ENCODE data around the gene CSE1L.
"Not testable (repeated sequence)": the region's sequence is repeated elsewhere in the genome, so short reads cannot be mapped to it uniquely, and the experiment has no call there.

CSE1L gene

DNA sequence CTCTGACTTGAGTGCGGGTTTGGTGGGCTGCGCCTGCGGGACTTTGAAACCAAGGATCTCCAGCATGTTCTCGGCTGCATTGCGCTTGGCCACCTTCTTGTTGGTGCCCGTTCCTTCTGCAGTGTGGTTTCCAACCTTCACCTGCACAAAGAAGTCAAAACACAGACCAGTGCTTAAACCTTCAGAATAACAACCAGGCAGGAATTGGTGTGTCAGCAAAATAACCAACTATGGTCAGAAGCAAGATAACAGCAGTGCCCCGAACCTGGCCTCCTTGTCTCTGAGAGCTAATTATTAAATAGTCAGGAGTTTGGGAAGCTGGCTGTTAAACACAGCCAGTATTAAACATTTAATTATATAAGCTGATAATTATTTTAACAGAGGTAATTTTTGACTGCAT lies 73.9 kb downstream of the CSE1L start:
- no peak for FAIRE-seq
- DNase-seq (ENCODE audit: extremely low spot score, insufficient read length, low read depth): no peak

GRCh38 chr20:49122920-49123319 lies 76.8 kb downstream of the CSE1L start:
- no peak for FAIRE-seq
- DNase-seq (ENCODE audit: extremely low spot score, insufficient read length, low read depth): no peak

DNA sequence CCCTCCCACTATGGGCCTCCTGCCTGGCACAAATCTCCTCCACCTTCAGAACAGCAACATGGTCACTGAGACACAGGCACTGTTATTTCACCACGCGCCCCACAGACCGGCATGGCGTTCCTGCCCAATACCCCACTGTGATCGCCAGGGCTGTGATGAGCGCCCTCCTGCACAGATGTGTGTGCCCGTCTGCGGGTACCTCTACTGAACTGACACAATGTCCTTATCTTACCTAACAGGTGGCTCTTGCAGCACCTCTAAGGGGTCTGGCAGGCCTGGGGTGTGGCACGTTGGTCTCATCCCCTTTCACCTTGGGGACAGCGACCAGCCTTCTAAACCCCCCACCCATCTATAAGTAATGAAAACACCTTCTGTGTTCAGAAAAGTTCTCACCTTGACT lies 77.9 kb downstream of the CSE1L start:
- FAIRE-seq: no peak
- no peak for DNase-seq (ENCODE audit: extremely low spot score, insufficient read length, low read depth)

DNA sequence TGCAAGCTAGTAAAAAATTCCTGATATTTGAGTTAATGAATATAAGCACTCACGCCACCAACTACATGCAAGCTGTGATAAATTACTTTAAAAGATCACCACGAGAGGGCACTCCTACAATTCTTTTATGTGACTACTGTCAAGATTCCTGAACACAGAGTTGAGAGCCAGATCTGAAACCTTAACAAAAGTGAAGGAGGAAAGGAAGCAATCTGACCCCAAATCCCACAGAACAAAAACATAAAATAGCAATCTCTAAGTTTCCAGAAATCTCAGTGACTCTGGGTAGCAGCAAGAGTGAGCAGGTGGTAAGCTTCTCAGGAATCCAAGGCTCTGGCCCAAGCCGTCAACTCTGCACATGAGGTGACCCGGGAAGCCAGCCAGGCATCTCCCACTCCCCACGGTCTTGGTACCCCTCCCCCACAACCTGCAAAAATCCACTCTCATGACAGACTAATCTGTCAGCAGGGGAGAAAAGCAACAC lies 86.9 kb downstream of the CSE1L start:
- DNase-seq (ENCODE audit: extremely low spot score, insufficient read length, low read depth): peak; percentile 35
- peak; percentile 73 for FAIRE-seq

- DNase-seq (ENCODE audit: extremely low spot score, insufficient read length, low read depth) (no peak), FAIRE-seq (no peak)
Observed at GRCh38 chr20:49133571-49133970, 87.5 kb downstream of the CSE1L start.

DNA sequence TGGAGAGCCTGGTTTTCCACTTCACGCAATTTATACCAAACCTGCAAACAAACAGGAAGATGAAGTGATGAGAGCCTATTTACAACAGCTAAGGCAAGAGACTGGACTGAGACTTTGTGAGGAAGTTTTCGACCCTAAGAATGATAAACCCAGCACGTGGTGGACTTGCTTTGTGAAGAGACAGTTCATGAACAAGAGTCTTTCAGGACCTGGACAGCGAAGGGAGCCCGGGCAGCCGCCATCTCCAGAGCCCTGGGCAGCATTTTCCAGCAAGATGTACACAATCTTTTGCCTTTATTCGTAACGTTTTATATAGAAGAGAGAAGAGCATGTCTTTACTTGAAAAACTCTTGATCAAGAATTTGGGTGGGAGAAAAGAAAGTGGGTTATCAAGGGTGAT lies 88.7 kb downstream of the CSE1L start:
- FAIRE-seq: not testable (repeated sequence)

GRCh38 chr20:49136817-49137571 lies 90.9 kb downstream of the CSE1L start:
- no peak for DNase-seq (ENCODE audit: extremely low spot score, insufficient read length, low read depth)
- no peak for FAIRE-seq

More for the DNA sequence above, 88.7 kb downstream of the CSE1L start:
- not testable (repeated sequence) for DNase-seq (ENCODE audit: extremely low spot score, insufficient read length, low read depth)

- FAIRE-seq (no peak), DNase-seq (ENCODE audit: extremely low spot score, insufficient read length, low read depth) (no peak)
Observed at GRCh38 chr20:49138431-49138830, 92.3 kb downstream of the CSE1L start.

DNA sequence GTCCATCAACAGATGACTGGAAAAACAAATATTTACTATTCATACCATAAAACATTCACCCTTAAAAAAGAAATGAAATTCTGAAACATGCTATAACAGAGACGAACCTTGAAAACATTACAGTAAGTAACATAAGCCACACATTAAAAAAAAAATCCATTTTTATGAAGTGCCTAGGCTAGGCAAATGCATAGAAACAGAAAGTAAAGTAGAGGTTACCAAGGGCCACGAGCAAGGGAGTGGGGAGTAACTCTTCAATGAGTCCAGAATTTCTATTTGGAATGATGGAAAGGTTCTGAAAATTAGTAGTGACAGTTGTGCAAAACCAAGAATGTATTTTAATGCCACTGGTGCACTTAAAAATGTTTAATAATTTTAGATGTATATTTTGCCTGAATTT lies 94.3 kb downstream of the CSE1L start:
- no peak for DNase-seq (ENCODE audit: extremely low spot score, insufficient read length, low read depth)
- FAIRE-seq: no peak

- DNase-seq (ENCODE audit: extremely low spot score, insufficient read length, low read depth) (no peak), FAIRE-seq (no peak)
Observed at GRCh38 chr20:49140834-49141233, 94.7 kb downstream of the CSE1L start.
